Femur (tissue), 1 donor: ENCODE measurements around the gene SAFB.
"Not testable (repeated sequence)": the region's sequence is repeated elsewhere in the genome, so short reads cannot be mapped to it uniquely, and the experiment has no call there.

Source experiments
- DNase-seq: peaks from one replicate; pipeline ENCODE4 v3.0.0-alpha.2; 2017

SAFB gene

GRCh38 chr19:5687360-5688198, 64.7 kb downstream of the SAFB start:
- no peak for DNase-seq

GRCh38 chr19:5688262-5688881, 65.5 kb downstream of the SAFB start:
- not testable (repeated sequence) for DNase-seq

- peak; percentile 99 for DNase-seq
Measured at GRCh38 chr19:5690125-5690954, 67.5 kb downstream of the SAFB start, which contains the start of gene RPL36. TSS of gene RPL36 (plus strand) at chr19:5690295. CDS start at chr19:5690508, 213 bp downstream.

- DNase-seq: peak; percentile 81
Measured at GRCh38 chr19:5690955-5691821, 68.3 kb downstream of the SAFB start.

GRCh38 chr19:5691822-5692722, 69.2 kb downstream of the SAFB start:
- DNase-seq: no peak

- DNase-seq: no peak
Measured at GRCh38 chr19:5692723-5693194, 69.9 kb downstream of the SAFB start.

GRCh38 chr19:5693195-5694166, 70.6 kb downstream of the SAFB start:
- DNase-seq: peak; percentile 52

GRCh38 chr19:5694167-5694955, 71.5 kb downstream of the SAFB start:
- no peak for DNase-seq

GRCh38 chr19:5694956-5695648, 72.2 kb downstream of the SAFB start:
- no peak for DNase-seq

GRCh38 chr19:5695649-5696195, 72.8 kb downstream of the SAFB start:
- DNase-seq: no peak

GRCh38 chr19:5696196-5697021, 73.5 kb downstream of the SAFB start:
- no peak for DNase-seq

- DNase-seq: no peak
Measured at GRCh38 chr19:5697022-5697889, 74.4 kb downstream of the SAFB start.

GRCh38 chr19:5697890-5698634, 75.2 kb downstream of the SAFB start:
- DNase-seq: no peak

GRCh38 chr19:5698635-5699422, 75.9 kb downstream of the SAFB start:
- peak; percentile 16 for DNase-seq
